ENCODE measurements around the gene TMEM87B.

GRCh38 chr2:112141626-112142007 lies 86.5 kb downstream of the TMEM87B start:
- TF ChIP-seq POLR2A (IDR thresholded peaks at IDR 0.05; ENCODE audit: low read depth, low read length) (no peak), CTCF (conservative IDR thresholded peaks at IDR 0.05; ENCODE audit: low read depth, low read length) (no peak), USF2 (IDR thresholded peaks at IDR 0.05; ENCODE audit: low read depth, low read length) (no peak), RAD21 (IDR thresholded peaks at IDR 0.05; ENCODE audit: low read length) (no peak), MXI1 (IDR thresholded peaks at IDR 0.05; ENCODE audit: borderline replicate concordance, low read depth, low read length) (no peak), MAFK (IDR thresholded peaks at IDR 0.05; ENCODE audit: low read depth, low read length) (no peak), FOS (IDR thresholded peaks at IDR 0.05; ENCODE audit: low read depth, low read length) (no peak), BHLHE40 (IDR thresholded peaks at IDR 0.05; ENCODE audit: low read depth, low read length) (no peak), RCOR1 (IDR thresholded peaks at IDR 0.05; ENCODE audit: insufficient replicate concordance, low read length) (no peak), SMC3 (IDR thresholded peaks at IDR 0.05; ENCODE audit: low read depth, low read length) (no peak), MAZ (IDR thresholded peaks at IDR 0.05; ENCODE audit: borderline replicate concordance, low read depth, low read length) (no peak), RFX5 (IDR thresholded peaks at IDR 0.05; ENCODE audit: low read depth, low read length) (no peak), CEBPB (IDR thresholded peaks at IDR 0.05; ENCODE audit: low read depth, low read length) (no peak)

All from IMR-90 (cell line).